Measurements from ENCODE around the gene SNX19.

The SNX19 gene

GRCh38 chr11:130872513-130872912, 43.8 kb downstream of the SNX19 start:
- DNase-seq (ENCODE audit: low spot score) = no peak
- CTCF ChIA-PET = interaction anchor here (1.0 to 2.6 kb wide), 2 partner anchors 10 to 11 kb away, joined by 5 to 21 read pairs; no protein-coding TSS in a partner anchor
- H3K27ac ChIP-seq = no peak overlapping the region
- POLR2A ChIA-PET (ENCODE audit: low non-redundant PET) = no interaction called here
- TF ChIP-seq CTCF (conservative IDR thresholded peaks at IDR 0.05; ENCODE audit: low read depth) = no peak

- CTCF ChIA-PET = interaction anchor here (0.5 to 2.6 kb wide), 3 partner anchors 10 to 27 kb away, joined by 3 to 21 read pairs (median 5); no protein-coding TSS in a partner anchor
- DNase-seq (ENCODE audit: low spot score) = no peak
- POLR2A ChIA-PET (ENCODE audit: low non-redundant PET) = no interaction called here
- H3K27ac ChIP-seq = no peak overlapping the region
- TF ChIP-seq CTCF (conservative IDR thresholded peaks at IDR 0.05; ENCODE audit: low read depth) = no peak
Observed at GRCh38 chr11:130872102-130872501, 44.2 kb downstream of the SNX19 start.

- TF ChIP-seq CTCF (conservative IDR thresholded peaks at IDR 0.05; ENCODE audit: low read depth) = no peak
- no peak overlapping the region for H3K27ac ChIP-seq
- CTCF ChIA-PET = interaction anchor here (0.5 to 2.6 kb wide), 2 partner anchors 9 to 27 kb away, joined by 3 to 21 read pairs; no protein-coding TSS in a partner anchor
- peak; percentile 42 for DNase-seq (ENCODE audit: low spot score)
- POLR2A ChIA-PET (ENCODE audit: low non-redundant PET) = no interaction called here
Observed at GRCh38 chr11:130871616-130872015, 44.7 kb downstream of the SNX19 start.

GRCh38 chr11:130868721-130869390, 47.4 kb downstream of the SNX19 start:
- TF ChIP-seq CTCF (conservative IDR thresholded peaks at IDR 0.05; ENCODE audit: low read depth) = no peak
- no peak for DNase-seq (ENCODE audit: low spot score)
- no peak overlapping the region for H3K27ac ChIP-seq
- CTCF ChIA-PET = no interaction called here
- POLR2A ChIA-PET (ENCODE audit: low non-redundant PET) = interaction anchor here (0.6 kb wide), 1 partner anchor 421 kb away, joined by 4 read pairs; no protein-coding TSS in a partner anchor

GRCh38 chr11:130868086-130868710, 48.1 kb downstream of the SNX19 start:
- CTCF ChIA-PET = interaction anchor here (1.2 kb wide), 1 partner anchor 436 kb away, joined by 3 read pairs; no protein-coding TSS in a partner anchor
- no peak overlapping the region for H3K27ac ChIP-seq
- TF ChIP-seq CTCF (conservative IDR thresholded peaks at IDR 0.05; ENCODE audit: low read depth) = no peak
- POLR2A ChIA-PET (ENCODE audit: low non-redundant PET) = no interaction called here
- no peak for DNase-seq (ENCODE audit: low spot score)

GRCh38 chr11:130866831-130867230, 49.4 kb downstream of the SNX19 start:
- no peak overlapping the region for H3K27ac ChIP-seq
- no peak for DNase-seq (ENCODE audit: low spot score)
- POLR2A ChIA-PET (ENCODE audit: low non-redundant PET) = no interaction called here
- TF ChIP-seq CTCF (conservative IDR thresholded peaks at IDR 0.05; ENCODE audit: low read depth) = no peak
- CTCF ChIA-PET = interaction anchor here (0.9 to 1.2 kb wide), 4 partner anchors 65 to 436 kb away, joined by 3 to 5 read pairs (median 4); no protein-coding TSS in a partner anchor
